ENCODE data around the gene BAX. TPM values are rescaled to one million over a fixed set of nuclear protein-coding genes. Genes with fewer than 3 reads are reported as not detected.

BAX gene
- total and polyA plus RNA-seq, 3 experiments from 2014 or later, result 79.5 to 331 (median 315) TPM

GRCh38 chr19:48990400-48990799 is 35.7 kb downstream of the BAX start:
- Mint-ChIP-seq H3K27ac (peak overlapping the region in 4 of 8 donors; percentile 7 to 84 (median 23)), H3K36me3 (peaks cover 4 to 44% (median 11%) of the 10 kb centered on the region in 3 donors), H3K4me1 (peaks cover 31 to 43% (median 40%) of the 10 kb centered on the region in 3 donors), H3K4me3 (peak overlapping the region in 3 of 7 donors; percentile 3 to 15 (median 14)), H3K9me3 (no peaks in the 10 kb centered on the region), H3K27me3 (peaks cover 0 to 2% of the 10 kb centered on the region in 2 donors)
- Histone ChIP-seq H3K36me3 (ENCODE audit: insufficient read depth, low read length) (peaks cover under 1% of the 10 kb centered on the region), H3K9me3 (ENCODE audit: low read length) (no peaks in the 10 kb centered on the region), H3K4me3 (ENCODE audit: low read length) (no peak overlapping the region), H3K4me1 (ENCODE audit: insufficient read depth, low read length) (peaks cover 27% of the 10 kb centered on the region), H3K27me3 (ENCODE audit: insufficient read depth, low read length, poor library complexity, severe bottlenecking) (no peaks in the 10 kb centered on the region), H3K27ac (ENCODE audit: low read depth, low read length) (no peak overlapping the region)
- DNase-seq, result no peak
- ChIA-PET CTCF (interaction anchor here (1.2 kb wide), 1 partner anchor 116 kb away, joined by 3 read pairs; no protein-coding TSS in a partner anchor), POLR2A (no interaction called here)

GRCh38 chr19:48991011-48991609 is 36.4 kb downstream of the BAX start:
- ChIA-PET POLR2A (no interaction called here), CTCF (interaction anchor here (1.2 to 3.2 kb wide), 3 partner anchors 24 to 116 kb away, joined by 3 to 25 read pairs (median 20); partner anchors contain the start of genes FTL and LHB)
- Mint-ChIP-seq H3K4me1 (peaks cover 31 to 43% (median 41%) of the 10 kb centered on the region in 3 donors), H3K36me3 (peaks cover 4 to 39% (median 11%) of the 10 kb centered on the region in 3 donors), H3K9me3 (no peaks in the 10 kb centered on the region), H3K4me3 (peak overlapping the region in 2 of 7 donors; percentile 9 to 10), H3K27ac (peak overlapping the region in 3 of 8 donors; percentile 69 to 90 (median 78)), H3K27me3 (peaks cover 0 to 2% of the 10 kb centered on the region in 2 donors)
- Histone ChIP-seq H3K9me3 (ENCODE audit: low read length) (no peaks in the 10 kb centered on the region), H3K36me3 (ENCODE audit: insufficient read depth, low read length) (no peaks in the 10 kb centered on the region), H3K27me3 (ENCODE audit: insufficient read depth, low read length, poor library complexity, severe bottlenecking) (no peaks in the 10 kb centered on the region), H3K4me1 (ENCODE audit: insufficient read depth, low read length) (peaks cover 27% of the 10 kb centered on the region), H3K27ac (ENCODE audit: low read depth, low read length) (peak overlapping the region; percentile 81), H3K4me3 (ENCODE audit: low read length) (no peak overlapping the region)
- DNase-seq, result no peak

- CTCF ChIA-PET, result interaction anchor here (0.8 to 3.2 kb wide), 9 partner anchors 9 to 196 kb away, joined by 3 to 25 read pairs (median 14); partner anchors contain the start of genes FTL and LHB
- no peaks in the 10 kb centered on the region for H3K9me3 Mint-ChIP-seq
- H3K9me3 ChIP-seq (ENCODE audit: low read length), result no peaks in the 10 kb centered on the region
- peak overlapping the region; percentile 75 for H3K4me3 ChIP-seq (ENCODE audit: low read length)
- peak overlapping the region; percentile 34 to 98 (median 92) for H3K27ac Mint-ChIP-seq
- DNase-seq, result no peak
- H3K4me3 Mint-ChIP-seq, result peak overlapping the region; percentile 88 to 97 (median 96)
- H3K27me3 Mint-ChIP-seq, result peaks cover 0 to 2% of the 10 kb centered on the region in 2 donors
- peak overlapping the region; percentile 81 for H3K27ac ChIP-seq (ENCODE audit: low read depth, low read length)
- H3K4me1 Mint-ChIP-seq, result peaks cover 31 to 46% (median 42%) of the 10 kb centered on the region in 3 donors
- H3K27me3 ChIP-seq (ENCODE audit: insufficient read depth, low read length, poor library complexity, severe bottlenecking), result no peaks in the 10 kb centered on the region
- peaks cover 27% of the 10 kb centered on the region for H3K4me1 ChIP-seq (ENCODE audit: insufficient read depth, low read length)
- POLR2A ChIA-PET, result interaction anchor here (0.5 to 1.8 kb wide), 5 partner anchors 26 to 672 kb away, joined by 3 to 7 read pairs (median 5); partner anchors contain the start of genes RPL18 and SPHK2
- H3K36me3 Mint-ChIP-seq, result peaks cover 4 to 33% (median 11%) of the 10 kb centered on the region in 3 donors
- H3K36me3 ChIP-seq (ENCODE audit: insufficient read depth, low read length), result no peaks in the 10 kb centered on the region
Observed at GRCh38 chr19:48991873-48992580, 37.4 kb downstream of the BAX start.

GRCh38 chr19:48992581-48993174 is 38.0 kb downstream of the BAX start:
- Mint-ChIP-seq H3K36me3 (peaks cover 4 to 33% (median 11%) of the 10 kb centered on the region in 3 donors), H3K4me1 (peaks cover 31 to 48% (median 44%) of the 10 kb centered on the region in 3 donors), H3K27ac (peak overlapping the region; percentile 80 to 98 (median 94)), H3K9me3 (no peaks in the 10 kb centered on the region), H3K27me3 (peaks cover 0 to 2% of the 10 kb centered on the region in 2 donors), H3K4me3 (peak overlapping the region; percentile 88 to 97 (median 96))
- DNase-seq, result no peak
- H3K27ac ChIP-seq (ENCODE audit: low read depth, low read length), result peak overlapping the region; percentile 81
- no peaks in the 10 kb centered on the region for H3K9me3 ChIP-seq (ENCODE audit: low read length)
- peak overlapping the region; percentile 75 for H3K4me3 ChIP-seq (ENCODE audit: low read length)
- H3K27me3 ChIP-seq (ENCODE audit: insufficient read depth, low read length, poor library complexity, severe bottlenecking), result no peaks in the 10 kb centered on the region
- H3K36me3 ChIP-seq (ENCODE audit: insufficient read depth, low read length), result no peaks in the 10 kb centered on the region
- POLR2A ChIA-PET, result interaction anchor here (0.5 to 1.8 kb wide), 16 partner anchors 8 to 884 kb away, joined by 3 to 18 read pairs (median 5); partner anchors contain the start of genes AKT1S1, FTL, NUCB1 and PPP1R15A
- peaks cover 27% of the 10 kb centered on the region for H3K4me1 ChIP-seq (ENCODE audit: insufficient read depth, low read length)
- CTCF ChIA-PET, result interaction anchor here (0.8 to 3.2 kb wide), 33 partner anchors 10 to 478 kb away, joined by 3 to 25 read pairs (median 5); partner anchors contain the start of genes FTL, LHB, LIN7B and NUCB1

- H3K27ac Mint-ChIP-seq, result peak within 1 kb of the TSS; percentile 88 to 100 (median 98)
- Histone ChIP-seq H3K36me3 (ENCODE audit: insufficient read depth, low read length) (no peaks in the 10 kb centered on the region), H3K27me3 (ENCODE audit: insufficient read depth, low read length, poor library complexity, severe bottlenecking) (no peaks in the 10 kb centered on the region), H3K27ac (ENCODE audit: low read depth, low read length) (peak within 1 kb of the TSS; percentile 85), H3K9me3 (ENCODE audit: low read length) (no peaks in the 10 kb centered on the region), H3K4me3 (ENCODE audit: low read length) (peak within 1 kb of the TSS; percentile 87), H3K4me1 (ENCODE audit: insufficient read depth, low read length) (peaks cover 27% of the 10 kb centered on the region)
- peaks cover 0 to 29% (median 7%) of the 10 kb centered on the region in 3 donors for H3K36me3 Mint-ChIP-seq
- no peaks in the 10 kb centered on the region for H3K9me3 Mint-ChIP-seq
- peak within 1 kb of the TSS; percentile 88 to 97 (median 96) for H3K4me3 Mint-ChIP-seq
- ChIA-PET POLR2A (interaction anchor here (0.6 to 1.8 kb wide), 20 partner anchors 9 to 884 kb away, joined by 3 to 18 read pairs (median 4); partner anchors contain the start of genes AKT1S1, DHDH, FTL and NUCB1), CTCF (interaction anchor here (0.6 to 3.2 kb wide), 53 partner anchors 9 to 484 kb away, joined by 3 to 25 read pairs (median 4); partner anchors contain the start of genes BAX, CA11, FTL and LHB)
- DNase-seq, result peak; percentile 98 to 99 (median 99)
- H3K27me3 Mint-ChIP-seq, result peaks cover 0 to 2% of the 10 kb centered on the region in 2 donors
- peaks cover 28 to 54% (median 41%) of the 10 kb centered on the region in 3 donors for H3K4me1 Mint-ChIP-seq
Observed at GRCh38 chr19:48993175-48994034, 38.7 kb downstream of the BAX start, which contains the start of the genes GYS1 and RUVBL2. Gene GYS1 (minus strand): TSS chr19:48993309. CDS start chr19:48993112, 197 bp downstream. Gene RUVBL2 (plus strand): TSS chr19:48993887. CDS start chr19:48993912, 25 bp downstream.

- CTCF ChIA-PET, result interaction anchor here (0.7 to 3.2 kb wide), 25 partner anchors 9 to 476 kb away, joined by 3 to 25 read pairs (median 6); partner anchors contain the start of genes CA11, FTL, LHB and LIN7B
- POLR2A ChIA-PET, result interaction anchor here (0.6 to 1.8 kb wide), 16 partner anchors 17 to 883 kb away, joined by 3 to 18 read pairs (median 5); partner anchors contain the start of genes AKT1S1, DHDH, FTL and NUCB1
- Histone ChIP-seq H3K27ac (ENCODE audit: low read depth, low read length) (peak overlapping the region; percentile 85), H3K9me3 (ENCODE audit: low read length) (no peaks in the 10 kb centered on the region), H3K27me3 (ENCODE audit: insufficient read depth, low read length, poor library complexity, severe bottlenecking) (no peaks in the 10 kb centered on the region), H3K36me3 (ENCODE audit: insufficient read depth, low read length) (no peaks in the 10 kb centered on the region), H3K4me1 (ENCODE audit: insufficient read depth, low read length) (peaks cover 27% of the 10 kb centered on the region), H3K4me3 (ENCODE audit: low read length) (peak overlapping the region; percentile 87)
- no peak for DNase-seq
- Mint-ChIP-seq H3K9me3 (no peaks in the 10 kb centered on the region), H3K4me1 (peaks cover 28 to 54% (median 41%) of the 10 kb centered on the region in 3 donors), H3K27me3 (peaks cover 0 to 2% of the 10 kb centered on the region in 2 donors), H3K36me3 (peaks cover 0 to 23% (median 4%) of the 10 kb centered on the region in 3 donors), H3K27ac (peak overlapping the region; percentile 88 to 100 (median 98)), H3K4me3 (peak overlapping the region; percentile 88 to 97 (median 96))
Observed at GRCh38 chr19:48994035-48994386, 39.3 kb downstream of the BAX start.
